IPS-15b (cell line): Measurements from ENCODE around the gene MRPL33.

Experiments used
- H3K27me3 ChIP-seq: one replicate; pipeline ENCODE4 v1.6.1; 2013; ENCODE audit warnings: low read length; ENCODE audit not compliant: control insufficient read depth, insufficient read depth
- H3K36me3 ChIP-seq: one replicate; pipeline ENCODE4 v1.6.1; 2013; ENCODE audit warnings: low read length; ENCODE audit not compliant: control insufficient read depth, insufficient read depth
- H3K4me1 ChIP-seq: one replicate; pipeline ENCODE4 v1.6.1; 2013; ENCODE audit warnings: mild to moderate bottlenecking, low read length; ENCODE audit not compliant: control insufficient read depth, insufficient read depth
- H3K4me3 ChIP-seq: one replicate; pipeline ENCODE4 v1.5.1; 2013; ENCODE audit warnings: low read depth, low read length
- H3K9ac ChIP-seq: one replicate; pipeline ENCODE4 v1.6.1; 2013; ENCODE audit warnings: low read depth, mild to moderate bottlenecking, low read length
- H3K9me3 ChIP-seq: one replicate; pipeline ENCODE4 v1.6.1; 2013; ENCODE audit warnings: mild to moderate bottlenecking, low read length; ENCODE audit not compliant: control insufficient read depth, insufficient read depth

The MRPL33 gene

GRCh38 chr2:27803046-27803445 is 31.5 kb downstream of the MRPL33 start:
- no peak overlapping the region for H3K9ac ChIP-seq
- no peak overlapping the region for H3K4me3 ChIP-seq
- no peaks in the 10 kb centered on the region for H3K36me3 ChIP-seq
- H3K4me1 ChIP-seq, result no peaks in the 10 kb centered on the region
- H3K27me3 ChIP-seq, result peaks cover 1% of the 10 kb centered on the region
- H3K9me3 ChIP-seq, result no peaks in the 10 kb centered on the region

DNA sequence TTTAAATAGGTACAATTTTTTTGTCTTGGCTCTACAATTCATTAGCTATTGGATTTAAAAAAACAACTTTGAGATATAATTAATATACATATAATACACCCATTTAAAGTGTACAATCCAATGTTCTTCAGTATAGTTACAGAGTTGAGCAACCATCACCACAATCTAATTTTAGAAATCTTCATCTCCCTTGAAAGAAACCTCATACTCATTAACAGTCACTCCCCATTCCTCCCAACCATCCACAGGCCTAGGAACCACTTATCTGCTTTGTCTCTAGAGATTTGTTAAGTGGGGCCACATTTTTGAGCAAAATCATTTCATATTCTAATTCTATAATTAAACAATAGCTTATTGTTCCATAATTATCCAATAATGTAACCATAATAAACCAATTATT is 32.6 kb downstream of the MRPL33 start:
- no peaks in the 10 kb centered on the region for H3K36me3 ChIP-seq
- H3K27me3 ChIP-seq, result no peaks in the 10 kb centered on the region
- H3K4me1 ChIP-seq, result no peaks in the 10 kb centered on the region
- H3K4me3 ChIP-seq, result no peak overlapping the region
- H3K9me3 ChIP-seq, result no peaks in the 10 kb centered on the region
- no peak overlapping the region for H3K9ac ChIP-seq

GRCh38 chr2:27805180-27805579 is 33.7 kb downstream of the MRPL33 start:
- Histone ChIP-seq H3K4me3 (no peak overlapping the region), H3K36me3 (no peaks in the 10 kb centered on the region), H3K9ac (no peak overlapping the region), H3K4me1 (no peaks in the 10 kb centered on the region), H3K9me3 (no peaks in the 10 kb centered on the region), H3K27me3 (no peaks in the 10 kb centered on the region)

DNA sequence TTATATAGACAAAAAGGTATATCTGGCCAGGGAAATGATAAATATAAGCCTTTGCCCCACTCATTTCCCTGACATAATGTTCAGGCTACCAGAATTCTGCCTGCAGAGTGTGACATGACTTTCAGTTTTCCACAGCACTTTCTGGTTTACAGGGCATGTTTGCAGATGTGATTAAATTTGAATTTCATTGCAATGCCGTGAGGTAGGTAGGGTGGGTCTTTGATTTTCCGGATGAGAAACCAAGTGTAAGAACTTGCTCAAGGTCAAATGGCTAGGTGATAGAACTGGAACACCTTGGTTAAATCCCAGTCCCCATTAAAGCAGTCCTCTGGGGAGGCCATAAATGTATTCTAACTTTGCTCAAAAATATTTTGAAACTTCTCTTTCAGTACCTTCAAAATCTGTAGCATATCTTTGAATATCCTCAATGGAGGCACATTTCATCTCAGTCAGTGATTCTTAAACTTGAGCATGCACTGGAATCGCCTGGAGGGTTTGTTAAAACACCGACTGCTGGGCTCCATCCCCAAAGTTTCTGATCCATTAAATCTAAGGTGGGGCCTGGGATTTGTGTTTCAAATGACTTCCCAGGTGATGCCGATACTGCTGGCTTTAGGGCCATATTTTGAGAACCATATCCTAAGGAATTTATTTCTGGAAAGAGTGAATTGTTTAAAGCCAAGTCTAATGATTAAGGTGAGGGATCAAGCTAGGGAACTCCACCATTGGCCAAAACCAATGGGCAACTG is 35.0 kb downstream of the MRPL33 start:
- Histone ChIP-seq H3K9me3 (no peaks in the 10 kb centered on the region), H3K4me3 (no peak overlapping the region), H3K4me1 (no peaks in the 10 kb centered on the region), H3K9ac (no peak overlapping the region), H3K36me3 (no peaks in the 10 kb centered on the region), H3K27me3 (no peaks in the 10 kb centered on the region)

GRCh38 chr2:27807476-27807875 is 36.0 kb downstream of the MRPL33 start:
- H3K9ac ChIP-seq, result no peak overlapping the region
- no peaks in the 10 kb centered on the region for H3K9me3 ChIP-seq
- H3K4me3 ChIP-seq, result no peak overlapping the region
- H3K36me3 ChIP-seq, result no peaks in the 10 kb centered on the region
- H3K4me1 ChIP-seq, result no peaks in the 10 kb centered on the region
- H3K27me3 ChIP-seq, result no peaks in the 10 kb centered on the region

DNA sequence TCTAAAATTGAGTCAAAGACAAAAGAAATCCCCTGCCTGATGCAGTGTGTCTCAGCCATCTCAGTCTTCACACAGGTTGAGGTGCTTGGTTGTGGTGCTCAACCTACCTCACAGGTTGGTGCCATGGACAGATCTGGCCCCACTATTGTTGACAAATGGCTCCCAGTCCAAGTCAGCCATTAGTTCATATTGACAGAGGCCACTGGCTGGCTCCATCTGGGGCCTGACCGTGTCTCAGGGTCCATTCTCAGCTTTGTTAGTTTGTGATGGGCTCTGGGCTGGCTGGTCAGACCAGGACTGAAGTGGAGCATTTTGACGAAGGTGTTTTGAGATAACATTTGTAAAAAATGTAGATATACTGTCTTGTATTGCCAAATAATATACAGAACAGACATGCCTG is 36.9 kb downstream of the MRPL33 start:
- H3K27me3 ChIP-seq, result no peaks in the 10 kb centered on the region
- H3K4me3 ChIP-seq, result no peak overlapping the region
- H3K36me3 ChIP-seq, result no peaks in the 10 kb centered on the region
- H3K9me3 ChIP-seq, result no peaks in the 10 kb centered on the region
- H3K9ac ChIP-seq, result no peak overlapping the region
- no peaks in the 10 kb centered on the region for H3K4me1 ChIP-seq

DNA sequence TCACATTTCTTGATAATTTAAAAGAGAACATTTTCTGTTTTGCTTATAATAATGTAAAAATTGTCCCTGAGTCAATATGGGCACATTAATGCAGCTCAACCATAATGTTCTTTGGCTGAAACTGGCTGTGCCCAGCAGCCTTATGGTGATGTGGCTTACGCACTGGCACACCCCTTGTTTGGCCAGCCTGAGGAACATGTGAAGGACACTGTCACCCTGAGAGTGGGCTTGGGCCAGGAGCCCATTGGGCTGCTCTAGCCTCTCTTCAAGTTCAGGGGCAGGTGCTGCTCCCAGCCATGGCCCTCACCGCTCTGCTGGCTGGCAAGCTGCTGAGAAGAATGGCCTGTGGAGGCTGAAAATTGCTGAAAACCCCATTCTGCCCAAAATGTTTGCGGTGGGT is 37.5 kb downstream of the MRPL33 start:
- H3K9ac ChIP-seq, result no peak overlapping the region
- H3K27me3 ChIP-seq, result no peaks in the 10 kb centered on the region
- no peaks in the 10 kb centered on the region for H3K36me3 ChIP-seq
- no peaks in the 10 kb centered on the region for H3K9me3 ChIP-seq
- no peaks in the 10 kb centered on the region for H3K4me1 ChIP-seq
- H3K4me3 ChIP-seq, result no peak overlapping the region

GRCh38 chr2:27809761-27810241 is 38.3 kb downstream of the MRPL33 start:
- Histone ChIP-seq H3K4me3 (no peak overlapping the region), H3K9me3 (no peaks in the 10 kb centered on the region), H3K9ac (no peak overlapping the region), H3K36me3 (no peaks in the 10 kb centered on the region), H3K27me3 (no peaks in the 10 kb centered on the region), H3K4me1 (no peaks in the 10 kb centered on the region)

GRCh38 chr2:27810455-27810854 is 38.9 kb downstream of the MRPL33 start:
- Histone ChIP-seq H3K4me3 (no peak overlapping the region), H3K36me3 (no peaks in the 10 kb centered on the region), H3K27me3 (no peaks in the 10 kb centered on the region), H3K9me3 (no peaks in the 10 kb centered on the region), H3K4me1 (no peaks in the 10 kb centered on the region), H3K9ac (no peak overlapping the region)

DNA sequence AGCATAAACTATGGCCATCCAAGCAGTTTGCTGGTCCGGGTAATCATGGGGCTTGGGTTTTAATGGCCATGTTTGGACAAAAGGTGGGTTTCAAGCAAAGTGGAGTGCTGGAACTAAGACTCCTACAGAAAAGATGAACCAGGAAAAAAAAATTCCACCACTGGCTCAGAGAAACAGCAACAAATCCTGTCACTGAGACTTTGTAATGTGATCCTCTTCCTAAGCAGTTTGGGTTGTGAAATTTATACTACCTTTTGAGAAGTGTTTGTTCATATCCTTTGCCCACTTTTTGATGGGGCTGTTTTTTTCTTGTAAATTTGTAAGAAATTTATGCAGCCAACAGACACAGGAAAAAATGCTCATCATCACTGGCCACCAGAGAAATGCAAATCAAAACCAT is 40.2 kb downstream of the MRPL33 start:
- H3K4me1 ChIP-seq, result no peaks in the 10 kb centered on the region

DNA sequence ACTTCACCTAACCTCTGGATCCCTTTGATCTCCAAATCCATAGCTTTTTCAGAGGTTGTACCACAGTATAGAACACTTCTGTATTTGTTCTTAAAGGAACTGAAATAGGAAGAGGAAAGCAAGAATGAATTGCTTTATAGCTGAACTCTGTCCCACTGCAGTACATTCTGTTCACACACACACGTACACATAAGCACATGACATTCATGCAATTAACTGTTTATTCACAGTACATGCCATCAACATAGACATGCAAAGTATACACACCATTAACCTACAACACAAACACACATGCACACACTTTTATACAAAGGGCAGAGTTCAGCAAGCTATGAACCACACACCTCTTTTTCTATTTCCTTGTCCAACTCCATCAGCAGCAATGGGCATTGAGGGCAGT is 43.2 kb downstream of the MRPL33 start:
- no peaks in the 10 kb centered on the region for H3K4me1 ChIP-seq
- H3K27me3 ChIP-seq, result no peaks in the 10 kb centered on the region
- no peaks in the 10 kb centered on the region for H3K9me3 ChIP-seq

More for the DNA sequence above, 40.2 kb downstream of the MRPL33 start:
- Histone ChIP-seq H3K9ac (no peak overlapping the region), H3K4me3 (no peak overlapping the region), H3K36me3 (no peaks in the 10 kb centered on the region), H3K27me3 (no peaks in the 10 kb centered on the region), H3K9me3 (no peaks in the 10 kb centered on the region)

GRCh38 chr2:27815860-27816438 is 44.4 kb downstream of the MRPL33 start:
- Histone ChIP-seq H3K36me3 (no peaks in the 10 kb centered on the region), H3K4me3 (no peak overlapping the region), H3K27me3 (no peaks in the 10 kb centered on the region), H3K9ac (no peak overlapping the region), H3K9me3 (no peaks in the 10 kb centered on the region), H3K4me1 (no peaks in the 10 kb centered on the region)

More for the DNA sequence above, 43.2 kb downstream of the MRPL33 start:
- Histone ChIP-seq H3K4me3 (no peak overlapping the region), H3K9ac (no peak overlapping the region), H3K36me3 (no peaks in the 10 kb centered on the region)
